ENCODE data around the gene UBP1. TPM values are rescaled to one million over a fixed set of nuclear protein-coding genes. Genes with fewer than 3 reads are reported as not detected.

The UBP1 gene
- total RNA-seq, 4 donors from 2014 or later: 45.4 to 123 (median 56.3) TPM

DNA sequence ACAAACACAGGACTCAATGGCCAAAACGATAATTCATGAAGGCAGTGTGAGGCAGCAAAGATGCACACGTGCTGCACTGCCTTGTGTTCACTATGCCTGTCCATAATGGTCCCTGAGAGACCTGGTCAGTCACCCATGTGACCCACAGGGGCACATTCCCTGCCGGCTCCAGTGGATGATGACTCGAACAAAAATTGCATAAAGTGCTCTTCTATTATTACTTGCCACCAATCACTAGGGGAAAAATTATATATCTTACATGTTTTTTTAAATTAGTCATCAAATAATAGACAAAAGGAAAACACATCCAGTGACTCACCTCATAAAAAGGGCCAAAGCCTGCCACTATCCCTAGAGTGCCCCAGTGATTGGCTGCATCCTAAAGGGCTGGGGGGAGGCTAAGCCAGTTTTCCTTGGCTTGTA, 47.5 kb downstream of the UBP1 start:
- TF ChIP-seq, protein P1, sequence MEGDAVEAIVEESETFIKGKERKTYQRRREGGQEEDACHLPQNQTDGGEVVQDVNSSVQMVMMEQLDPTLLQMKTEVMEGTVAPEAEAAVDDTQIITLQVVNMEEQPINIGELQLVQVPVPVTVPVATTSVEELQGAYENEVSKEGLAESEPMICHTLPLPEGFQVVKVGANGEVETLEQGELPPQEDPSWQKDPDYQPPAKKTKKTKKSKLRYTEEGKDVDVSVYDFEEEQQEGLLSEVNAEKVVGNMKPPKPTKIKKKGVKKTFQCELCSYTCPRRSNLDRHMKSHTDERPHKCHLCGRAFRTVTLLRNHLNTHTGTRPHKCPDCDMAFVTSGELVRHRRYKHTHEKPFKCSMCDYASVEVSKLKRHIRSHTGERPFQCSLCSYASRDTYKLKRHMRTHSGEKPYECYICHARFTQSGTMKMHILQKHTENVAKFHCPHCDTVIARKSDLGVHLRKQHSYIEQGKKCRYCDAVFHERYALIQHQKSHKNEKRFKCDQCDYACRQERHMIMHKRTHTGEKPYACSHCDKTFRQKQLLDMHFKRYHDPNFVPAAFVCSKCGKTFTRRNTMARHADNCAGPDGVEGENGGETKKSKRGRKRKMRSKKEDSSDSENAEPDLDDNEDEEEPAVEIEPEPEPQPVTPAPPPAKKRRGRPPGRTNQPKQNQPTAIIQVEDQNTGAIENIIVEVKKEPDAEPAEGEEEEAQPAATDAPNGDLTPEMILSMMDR (IDR thresholded peaks at IDR 0.05; ENCODE audit: low read depth): no peak

DNA sequence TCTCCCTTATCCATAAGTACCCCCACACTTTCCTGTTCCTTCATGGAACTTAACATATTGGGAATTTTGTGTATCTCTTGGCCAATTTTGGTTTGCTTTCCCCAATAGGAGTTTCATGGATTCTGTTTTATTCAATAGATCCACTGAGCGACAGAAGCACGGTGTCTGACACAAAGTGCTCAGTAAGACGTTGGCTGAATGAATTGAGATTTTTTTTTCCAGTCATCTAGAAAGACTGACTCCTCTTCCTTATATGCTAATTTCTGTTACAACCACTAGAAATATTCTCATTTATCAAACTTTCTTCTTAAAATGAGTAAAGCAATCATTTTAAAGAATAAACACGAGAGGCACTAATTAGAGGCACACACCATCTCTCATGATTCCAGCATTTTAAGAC, 48.1 kb downstream of the UBP1 start:
- TF ChIP-seq, protein P1 (IDR thresholded peaks at IDR 0.05; ENCODE audit: low read depth): no peak

DNA sequence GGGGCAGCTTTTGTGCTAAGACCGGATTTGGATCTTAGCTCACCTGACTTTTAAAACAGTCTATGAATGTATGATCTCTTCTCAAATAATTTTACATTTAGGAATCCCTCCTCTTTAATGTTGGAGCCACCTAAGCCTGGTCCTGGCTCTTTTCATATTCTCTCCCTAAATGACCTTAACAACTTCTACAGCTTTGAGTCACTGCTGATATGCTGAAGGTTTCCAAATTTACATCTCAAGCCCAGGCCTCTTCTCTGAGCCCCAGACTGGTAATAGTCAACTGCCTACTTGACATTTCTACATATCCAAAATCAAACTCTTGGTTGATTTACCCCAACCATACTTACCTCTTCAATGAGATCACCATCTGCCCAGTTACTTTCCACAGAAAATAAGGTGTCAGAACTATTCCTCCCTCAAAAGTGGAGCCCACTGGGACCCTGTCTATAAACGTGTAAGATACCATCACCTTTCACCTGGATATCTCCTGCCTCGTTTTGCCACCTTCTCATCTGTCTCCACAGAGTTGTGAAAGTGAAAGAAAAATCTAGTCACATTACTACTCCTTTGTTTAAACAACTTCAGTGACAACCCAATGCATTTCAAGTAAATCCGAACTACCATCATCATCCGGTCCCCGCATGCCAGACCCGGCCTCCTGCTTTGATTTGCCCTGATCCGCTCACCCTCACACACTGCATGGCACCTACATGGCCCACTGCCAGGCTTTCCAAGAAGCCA, 48.8 kb downstream of the UBP1 start:
- TF ChIP-seq, protein P1 (IDR thresholded peaks at IDR 0.05; ENCODE audit: low read depth): no peak

DNA sequence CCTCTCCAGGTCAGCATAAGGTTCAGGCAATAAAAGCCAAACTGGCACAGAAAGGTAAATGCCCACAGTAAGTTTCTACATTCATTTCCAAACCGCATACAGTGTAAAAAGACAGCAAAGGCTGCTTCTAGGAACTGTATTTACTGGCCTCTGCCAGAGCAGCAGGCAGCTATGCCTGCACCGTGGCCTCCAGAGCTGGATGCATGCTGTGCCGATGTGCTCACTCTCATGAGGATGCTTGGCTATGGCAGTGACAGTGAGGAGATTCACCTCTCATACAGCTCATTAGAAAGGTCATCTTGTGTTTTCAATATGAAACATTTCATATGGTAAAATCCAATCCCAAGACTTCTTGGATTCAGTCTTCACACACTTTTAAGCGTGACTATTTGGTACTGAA, 50.3 kb downstream of the UBP1 start:
- TF ChIP-seq, protein P1 (IDR thresholded peaks at IDR 0.05; ENCODE audit: low read depth): no peak

DNA sequence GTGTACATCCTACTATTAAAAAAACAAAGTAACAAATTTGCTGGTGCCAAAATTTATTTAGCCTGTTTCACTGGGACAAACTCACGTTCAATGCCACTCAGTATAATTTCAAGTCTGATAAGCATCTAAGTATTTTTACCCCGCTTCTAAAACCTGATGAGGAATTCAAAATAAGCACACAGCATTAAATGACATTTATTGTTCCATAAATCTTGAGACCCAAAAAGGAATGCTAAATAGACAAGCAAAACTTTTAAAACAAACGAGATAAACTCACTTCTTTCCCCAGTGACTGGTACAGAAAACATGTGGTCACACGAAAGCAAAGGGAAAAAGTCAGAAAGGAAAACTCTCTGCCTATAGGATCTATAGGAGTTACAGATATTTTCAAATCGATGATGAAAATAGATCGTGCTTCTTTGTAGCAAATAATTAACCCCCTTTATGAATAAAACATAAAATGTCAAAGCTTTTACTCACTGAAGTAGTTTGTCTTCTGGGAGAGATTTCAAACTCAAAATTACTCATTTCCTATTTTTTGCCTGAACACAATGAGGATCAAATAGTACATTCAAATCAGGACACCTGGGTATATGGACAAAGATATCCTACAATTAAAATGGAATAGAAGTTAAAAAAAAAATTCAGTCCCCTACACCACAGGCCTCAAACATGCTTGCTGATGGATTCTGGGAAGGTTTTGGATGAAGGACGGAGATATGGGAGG, 51.7 kb downstream of the UBP1 start:
- TF ChIP-seq, protein P1 (IDR thresholded peaks at IDR 0.05; ENCODE audit: low read depth): no peak

DNA sequence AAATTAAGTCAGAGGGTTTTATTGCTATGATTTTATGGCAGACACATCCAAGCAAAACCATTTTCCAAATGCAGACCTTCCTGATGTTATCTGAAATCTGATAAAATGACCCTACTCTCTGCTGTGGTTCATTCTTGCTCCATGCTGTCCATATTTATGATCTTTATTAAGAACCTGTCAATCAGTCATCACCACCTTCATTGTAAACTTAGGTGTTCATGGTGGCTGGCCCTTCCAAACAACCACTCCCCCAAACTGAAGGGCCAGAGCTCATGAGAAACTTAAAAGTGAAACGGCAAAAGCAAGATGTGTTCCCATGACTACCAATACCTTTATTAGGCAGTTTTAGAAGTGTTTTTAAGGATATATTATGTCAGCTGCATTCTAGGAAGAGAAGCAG, 53.6 kb downstream of the UBP1 start:
- TF ChIP-seq, protein P1 (IDR thresholded peaks at IDR 0.05; ENCODE audit: low read depth): no peak

DNA sequence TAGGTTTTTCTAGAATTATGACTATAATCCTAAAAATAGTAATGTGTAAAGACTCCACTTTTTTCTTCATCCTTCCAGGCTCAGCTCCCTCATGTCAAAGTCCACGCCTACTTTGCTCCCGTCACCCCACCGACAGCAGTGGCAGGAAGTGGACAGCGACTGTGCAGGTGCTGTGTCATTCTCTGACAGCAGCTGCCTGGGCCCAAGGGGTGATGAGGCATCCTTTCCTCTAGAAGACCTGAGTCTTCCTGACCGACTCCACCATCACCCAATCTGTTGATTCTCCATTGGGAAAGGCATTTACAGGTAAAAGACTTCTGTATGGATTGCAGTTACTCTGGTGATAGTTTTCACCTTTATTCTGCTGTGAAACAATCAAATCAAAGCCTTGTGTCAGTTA, 54.8 kb downstream of the UBP1 start:
- TF ChIP-seq, protein P1 (IDR thresholded peaks at IDR 0.05; ENCODE audit: low read depth): no peak

Measured in subcutaneous adipose tissue (tissue), 4 donors.